Cardiac muscle cell (in vitro differentiated cells and primary cell): ENCODE results near the gene POLDIP2. TPM values are rescaled to one million over a fixed set of nuclear protein-coding genes. Genes with fewer than 3 reads are reported as not detected.

Experiments used
- DNase-seq, 2 donors: peaks; one replicate each; pipeline versions ENCODE4 v3.0.0 to v3.0.0-alpha.2; 2010 to 2017; ENCODE audit warnings: low read depth in 1 of 2, low spot score in 1 of 2
- H3K27ac ChIP-seq: fragments of 200-600 bp; sonication (generic); 2 replicates; pipeline ENCODE4 v1.5.1; 2016
- H3K27me3 ChIP-seq: fragments of 200-600 bp; sonication (generic); 2 replicates; pipeline ENCODE4 v1.6.0; 2016; ENCODE audit warnings: control low read depth
- H3K36me3 ChIP-seq: fragments of 200-600 bp; sonication (generic); 2 replicates; pipeline ENCODE4 v1.5.1; 2016; ENCODE audit warnings: control low read depth
- H3K4me1 ChIP-seq: fragments of 200-600 bp; sonication (generic); 2 replicates; pipeline ENCODE4 v1.8.1; 2017; ENCODE audit warnings: low read depth, mild to moderate bottlenecking, mixed run types
- H3K4me3 ChIP-seq: fragments of 200-600 bp; sonication (generic); 2 replicates; pipeline ENCODE4 v1.5.1; 2016; ENCODE audit warnings: mild to moderate bottlenecking
- H3K9me3 ChIP-seq: fragments of 200-600 bp; sonication (generic); 2 replicates; pipeline ENCODE4 v1.5.1; 2017; ENCODE audit warnings: low read depth, mild to moderate bottlenecking, control low read depth
- CTCF ChIP-seq: IDR thresholded peaks from 2 replicates; pipeline ENCODE4 v1.5.1; 2012; ENCODE audit warnings: low read depth, mild to moderate bottlenecking, low read length
- polyA plus RNA-seq: library from polyadenylated mRNA; unstranded; fragments of >200 nt; fragmentation: Nextera tagmentation; extraction: Ambion mirVana; gene quantifications from 2 replicates; pipeline ENCODE4 v1.2.1, GENCODE V29; 2016
- total RNA-seq: library from RNA; depleted of rRNA; stranded (reverse); fragments of >200 nt; gene quantifications from 2 replicates; pipeline ENCODE4 v1.2.3, GENCODE V29; 2016

POLDIP2 gene
- total and polyA plus RNA-seq, 2 experiments from 2014 or later = 124 to 147 TPM

- Histone ChIP-seq H3K4me3 (no peak overlapping the region), H3K4me1 (peaks cover 4% of the 10 kb centered on the region), H3K9me3 (no peaks in the 10 kb centered on the region), H3K27me3 (no peaks in the 10 kb centered on the region), H3K36me3 (peaks cover 32% of the 10 kb centered on the region), H3K27ac (no peak overlapping the region)
- DNase-seq = peak in 1 of 2 donors; percentile 61
- TF ChIP-seq CTCF = no peak
These were observed 19.1 kb downstream of the POLDIP2 start for GRCh38 chr17:28338056-28338768.

GRCh38 chr17:28335959-28336871, 21.1 kb downstream of the POLDIP2 start:
- peak overlapping the region; percentile 93 for H3K27ac ChIP-seq
- peak; percentile 83 to 94 for DNase-seq
- peak overlapping the region; percentile 70 for H3K4me3 ChIP-seq
- no peaks in the 10 kb centered on the region for H3K27me3 ChIP-seq
- H3K9me3 ChIP-seq = no peaks in the 10 kb centered on the region
- H3K4me1 ChIP-seq = peaks cover 4% of the 10 kb centered on the region
- no peak for TF ChIP-seq CTCF
- peaks cover 12% of the 10 kb centered on the region for H3K36me3 ChIP-seq

- no peak for TF ChIP-seq CTCF
- Histone ChIP-seq H3K4me3 (peak within 1 kb of the TSS; percentile 75), H3K36me3 (peaks cover 4% of the 10 kb centered on the region), H3K4me1 (peaks cover 4% of the 10 kb centered on the region), H3K9me3 (no peaks in the 10 kb centered on the region), H3K27me3 (no peaks in the 10 kb centered on the region), H3K27ac (peak within 1 kb of the TSS; percentile 93)
- peak; percentile 99 to 100 for DNase-seq
These were observed 21.9 kb downstream of the POLDIP2 start, which contains the start of the genes IFT20 and TNFAIP1 for GRCh38 chr17:28335201-28335958. Gene IFT20, minus strand, starts transcription at chr17:28335472. Its CDS starts 3,487 bp downstream, at chr17:28331985. Gene TNFAIP1, plus strand, starts transcription at chr17:28335761. Its CDS starts 3,761 bp downstream, at chr17:28339522.

GRCh38 chr17:28334666-28335200, 22.6 kb downstream of the POLDIP2 start:
- TF ChIP-seq CTCF = no peak
- Histone ChIP-seq H3K4me3 (peak overlapping the region; percentile 75), H3K9me3 (no peaks in the 10 kb centered on the region), H3K27ac (peak overlapping the region; percentile 73), H3K4me1 (peaks cover 4% of the 10 kb centered on the region), H3K27me3 (no peaks in the 10 kb centered on the region), H3K36me3 (no peaks in the 10 kb centered on the region)
- DNase-seq = no peak

- peak in 1 of 2 donors; percentile 47 for DNase-seq
- no peak for TF ChIP-seq CTCF
- Histone ChIP-seq H3K36me3 (peaks cover 1% of the 10 kb centered on the region), H3K27ac (no peak overlapping the region), H3K9me3 (no peaks in the 10 kb centered on the region), H3K4me1 (peaks cover 4% of the 10 kb centered on the region), H3K4me3 (peak overlapping the region; percentile 75), H3K27me3 (no peaks in the 10 kb centered on the region)
These were observed 23.2 kb downstream of the POLDIP2 start for GRCh38 chr17:28334171-28334570.
